ENCODE measurements around the gene IL22.

IL22 gene

DNA sequence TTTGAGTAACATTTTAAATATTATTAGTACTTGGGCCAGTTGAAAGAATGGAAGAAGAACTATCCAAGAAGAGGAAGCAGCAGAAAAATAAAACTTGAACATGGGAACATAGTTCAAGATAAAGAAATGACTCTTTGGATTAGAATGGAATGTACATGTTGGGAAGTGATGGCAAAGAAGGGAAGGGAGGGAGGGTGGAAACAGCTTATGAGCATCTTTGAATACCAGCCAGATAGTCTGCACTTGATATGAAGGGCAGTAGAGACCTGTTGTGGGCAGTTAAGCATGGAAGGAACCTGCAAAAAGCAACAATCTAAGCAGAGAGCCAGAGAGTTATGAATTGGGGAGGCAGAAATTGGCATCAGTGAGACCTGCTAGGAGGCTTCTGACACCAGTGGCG lies 10.0 kb upstream of the IL22 start:
- no peak for DNase-seq

DNA sequence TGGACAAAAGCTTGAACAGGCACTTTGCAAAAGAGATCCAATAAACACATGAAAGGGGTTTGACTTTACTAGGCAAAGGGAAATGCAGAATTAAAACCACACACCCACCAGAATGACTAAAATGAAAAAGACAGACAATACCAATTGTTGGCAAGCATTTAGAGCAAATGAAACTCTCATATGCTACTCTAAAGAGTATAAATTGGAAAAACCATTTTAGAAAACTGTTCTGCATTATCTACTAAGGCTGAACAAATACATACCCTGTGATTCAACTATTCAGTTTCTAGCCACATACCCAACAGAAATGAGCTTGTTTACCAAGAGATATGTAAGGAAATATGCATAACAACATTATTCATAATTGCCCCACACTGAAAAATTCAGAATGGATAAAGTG lies 8.5 kb upstream of the IL22 start:
- DNase-seq, result no peak

DNA sequence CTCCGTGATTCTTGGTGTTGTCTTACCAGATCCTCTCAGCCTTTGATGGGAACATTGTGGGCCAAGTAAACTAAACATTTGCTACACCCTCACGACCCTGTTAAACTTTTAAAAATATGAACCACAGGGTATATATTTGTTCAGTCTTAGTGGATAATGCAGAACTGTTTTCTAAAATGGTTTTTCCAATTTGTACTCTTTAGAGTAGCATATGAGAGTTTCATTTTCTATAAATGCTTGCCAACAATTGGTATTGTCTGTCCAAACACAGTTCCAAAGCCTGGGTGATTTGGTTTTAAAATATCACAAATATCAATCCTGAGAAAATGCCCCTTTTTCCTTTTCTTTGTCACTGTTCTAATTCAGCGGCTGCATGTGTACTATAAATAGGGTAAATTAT lies 6.7 kb upstream of the IL22 start:
- no peak for DNase-seq

DNA sequence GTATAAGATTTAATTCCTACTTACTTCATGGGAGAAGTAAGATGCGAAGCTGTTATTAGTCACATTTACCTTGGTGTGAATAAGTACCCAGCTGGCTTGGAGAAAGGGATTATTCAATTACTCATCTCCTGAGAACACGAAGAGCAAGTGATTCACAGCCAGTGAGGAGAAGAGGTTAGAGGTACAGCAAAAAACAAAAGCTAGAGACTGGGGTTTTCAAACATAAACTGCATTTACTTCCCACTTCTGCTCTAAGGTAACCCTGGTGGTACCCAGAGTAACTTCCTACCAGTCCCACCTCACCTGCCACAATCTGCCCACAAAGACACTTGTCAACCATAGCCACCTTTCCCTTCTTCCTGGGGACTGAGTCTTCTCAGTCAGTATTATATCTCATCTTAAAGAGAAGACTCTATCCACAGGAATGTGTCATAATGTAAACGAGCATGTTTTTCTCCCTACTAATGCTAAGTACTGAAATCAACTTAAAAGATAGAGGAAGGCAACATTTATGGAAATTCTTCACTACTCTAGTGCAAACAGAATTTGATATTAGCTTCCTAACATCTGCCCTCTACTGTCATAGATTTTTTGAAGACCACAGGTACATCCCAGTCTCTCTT lies 6.0 kb upstream of the IL22 start:
- no peak for DNase-seq

DNA sequence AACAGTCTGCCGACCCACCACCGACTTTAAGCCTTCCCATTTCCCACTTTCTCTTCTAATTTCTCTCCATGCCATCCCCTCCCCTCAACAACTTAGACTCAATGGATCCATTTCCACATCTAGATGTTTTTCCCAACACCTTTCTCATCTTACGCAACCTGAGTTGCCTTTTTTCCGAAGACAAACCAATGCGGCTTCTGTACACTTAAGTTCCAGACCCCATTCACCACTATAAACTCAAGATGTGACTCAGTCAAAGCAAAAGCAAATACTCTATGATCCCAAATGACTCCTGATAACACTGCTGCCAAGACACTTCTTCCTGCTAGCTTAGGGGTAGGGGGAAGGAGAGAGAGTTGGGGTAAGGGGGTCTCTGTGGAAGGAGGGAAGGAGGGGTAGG lies 1.3 kb downstream of the IL22 start:
- no peak for DNase-seq

DNA sequence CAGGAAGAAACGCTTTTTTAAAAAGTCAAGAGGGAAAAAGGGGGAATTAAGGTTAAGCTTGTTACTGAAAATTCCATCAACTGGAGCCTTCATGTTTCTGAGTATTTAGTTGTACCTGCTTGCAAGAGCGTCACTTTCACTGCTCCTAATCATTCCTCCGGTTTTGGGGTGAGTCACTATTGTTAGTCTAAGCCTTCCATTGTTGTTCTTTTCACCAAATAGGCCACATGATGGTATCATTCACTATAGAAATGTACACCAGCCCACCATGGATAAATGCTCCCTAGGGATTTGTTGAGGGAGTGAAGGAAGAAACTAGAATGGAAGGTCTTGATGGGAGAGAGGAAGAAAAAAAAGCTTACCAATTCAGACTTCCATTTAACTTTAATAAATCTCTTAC lies 3.0 kb downstream of the IL22 start:
- DNase-seq, result no peak

DNA sequence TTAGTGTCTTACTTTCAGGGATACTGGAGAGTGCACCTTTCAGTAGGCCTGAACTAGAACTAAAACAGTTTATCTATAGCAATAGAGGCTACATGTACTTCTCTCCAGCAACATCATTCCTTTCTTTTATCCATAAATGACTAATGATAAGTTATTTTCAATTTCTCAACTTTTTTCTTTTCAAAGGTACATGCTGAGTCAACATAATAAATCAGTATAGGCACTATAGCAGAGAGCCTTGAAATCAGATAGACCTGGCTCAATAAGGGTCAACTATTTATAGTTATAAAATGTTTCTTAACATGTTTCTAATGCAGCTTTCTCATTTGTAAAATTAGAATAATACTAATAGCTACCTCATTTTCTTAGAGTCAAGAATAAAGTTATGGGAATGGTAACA lies 5.6 kb downstream of the IL22 start:
- DNase-seq, result no peak

DNA sequence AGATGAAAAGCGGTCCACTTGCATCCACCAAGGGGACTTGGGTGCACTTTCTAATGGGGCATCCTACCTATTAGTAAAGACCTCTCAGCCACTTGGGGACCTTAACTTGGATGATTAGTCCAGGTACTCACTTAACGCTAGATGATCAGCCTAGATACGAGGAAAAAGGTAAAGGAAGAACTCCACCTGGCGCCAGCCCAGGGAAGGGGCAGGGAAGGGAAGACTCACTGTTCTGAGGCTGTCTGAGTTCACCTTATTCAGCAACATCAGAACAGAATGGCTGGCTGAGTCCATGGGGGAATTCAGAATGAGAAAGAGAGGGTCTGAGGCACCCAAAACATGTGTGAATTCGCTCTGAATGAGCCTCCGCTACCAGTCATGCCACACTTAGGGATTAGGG lies 7.1 kb downstream of the IL22 start:
- no peak for DNase-seq

DNA sequence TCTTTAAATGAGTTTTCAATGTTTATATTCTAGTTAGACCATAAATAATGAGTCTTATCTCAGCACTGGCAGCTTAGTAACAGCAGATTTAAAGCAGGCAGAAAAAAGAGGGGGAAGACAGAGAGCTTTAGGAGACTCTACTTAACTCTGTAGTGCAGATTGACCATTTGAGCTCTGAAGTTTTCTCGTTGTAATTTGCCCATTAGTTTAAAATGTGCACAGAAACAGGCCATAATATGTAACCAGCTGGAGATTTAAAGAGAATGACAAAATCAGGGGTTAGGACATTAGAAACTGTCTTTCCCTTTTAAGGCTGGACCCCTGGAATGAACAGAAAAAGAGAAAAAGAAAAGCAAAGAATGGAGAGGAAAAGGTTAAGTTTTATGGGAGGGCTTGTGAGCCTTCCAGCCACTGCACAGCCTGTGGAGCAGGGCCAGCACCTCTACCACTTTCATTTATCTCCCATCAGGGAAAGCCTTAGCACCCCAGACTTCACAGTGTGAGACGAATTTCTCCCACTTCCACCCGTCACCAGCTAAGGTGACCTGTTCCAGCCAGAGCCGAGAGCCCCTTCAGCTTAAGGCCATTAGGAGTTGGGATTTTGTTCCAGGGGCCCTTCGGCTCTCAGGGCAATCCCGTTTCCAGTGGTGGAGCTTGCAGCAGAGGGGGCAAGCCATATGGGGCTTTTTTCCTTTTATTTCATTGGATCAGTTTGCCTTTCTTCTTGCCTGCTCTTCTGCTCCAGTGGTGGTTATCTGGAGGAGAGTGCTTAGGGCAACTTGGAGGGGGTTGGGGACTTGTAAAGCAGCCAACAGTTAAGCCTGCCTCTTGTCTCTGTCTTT lies 8.0 kb downstream of the IL22 start:
- no peak for DNase-seq

DNA sequence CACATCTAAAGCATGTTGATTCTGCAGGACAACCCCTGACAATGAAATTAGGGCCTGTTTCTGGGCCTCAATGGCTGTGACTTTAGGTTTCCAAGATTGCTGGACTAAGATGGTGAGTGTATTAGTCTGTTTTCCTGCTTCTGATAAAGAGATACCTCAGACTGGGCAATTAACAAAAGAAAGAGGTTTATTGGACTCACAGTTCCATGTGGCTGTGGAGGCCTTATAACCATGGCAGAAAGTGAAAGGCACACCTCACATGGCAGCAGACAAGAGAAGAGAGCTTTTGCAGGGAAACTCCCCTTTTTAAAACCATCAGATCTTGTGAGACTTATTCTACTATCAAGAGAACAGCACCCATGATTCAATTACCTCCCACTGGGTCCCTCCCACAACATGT lies 10.6 kb downstream of the IL22 start:
- no peak for DNase-seq

DNA sequence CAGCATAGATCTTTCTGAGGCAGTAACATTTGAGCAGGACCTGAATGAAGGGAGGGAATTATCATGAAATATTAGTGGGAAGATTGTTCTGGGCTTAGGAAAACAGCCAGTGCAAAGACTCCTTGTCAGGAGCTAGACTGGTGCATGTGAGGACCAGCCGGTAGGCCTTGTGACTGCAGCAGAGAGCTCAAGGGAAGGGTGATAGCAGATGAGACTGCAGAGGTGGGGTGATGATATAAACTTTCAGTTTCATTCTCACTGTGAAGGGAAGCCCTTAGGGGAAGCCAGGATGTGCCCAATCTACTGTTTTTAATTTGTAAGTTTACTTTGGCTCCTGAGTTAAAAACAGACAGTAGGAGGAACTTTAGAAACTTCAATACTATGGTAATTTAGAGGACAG lies 12.4 kb downstream of the IL22 start:
- no peak for DNase-seq

DNA sequence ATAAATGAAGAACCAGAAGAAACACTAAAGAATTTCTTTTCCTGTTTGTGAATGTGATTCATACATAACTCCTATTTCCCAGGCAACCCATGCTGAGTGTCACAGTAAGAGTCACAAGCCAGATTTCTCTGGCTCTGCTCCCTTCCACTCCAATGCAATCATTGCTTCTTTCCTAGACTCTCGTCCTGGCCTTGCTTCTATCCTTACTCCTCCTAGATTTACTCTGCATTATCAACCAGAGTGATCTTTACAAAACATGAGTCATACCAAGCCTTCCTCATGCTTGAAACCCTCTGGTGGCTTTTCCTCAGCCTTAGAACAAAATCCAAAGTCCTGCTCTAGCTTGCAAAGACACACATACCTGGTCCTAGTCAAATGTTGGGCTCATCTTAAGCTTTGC lies 13.3 kb downstream of the IL22 start:
- peak; percentile 49 for DNase-seq

DNA sequence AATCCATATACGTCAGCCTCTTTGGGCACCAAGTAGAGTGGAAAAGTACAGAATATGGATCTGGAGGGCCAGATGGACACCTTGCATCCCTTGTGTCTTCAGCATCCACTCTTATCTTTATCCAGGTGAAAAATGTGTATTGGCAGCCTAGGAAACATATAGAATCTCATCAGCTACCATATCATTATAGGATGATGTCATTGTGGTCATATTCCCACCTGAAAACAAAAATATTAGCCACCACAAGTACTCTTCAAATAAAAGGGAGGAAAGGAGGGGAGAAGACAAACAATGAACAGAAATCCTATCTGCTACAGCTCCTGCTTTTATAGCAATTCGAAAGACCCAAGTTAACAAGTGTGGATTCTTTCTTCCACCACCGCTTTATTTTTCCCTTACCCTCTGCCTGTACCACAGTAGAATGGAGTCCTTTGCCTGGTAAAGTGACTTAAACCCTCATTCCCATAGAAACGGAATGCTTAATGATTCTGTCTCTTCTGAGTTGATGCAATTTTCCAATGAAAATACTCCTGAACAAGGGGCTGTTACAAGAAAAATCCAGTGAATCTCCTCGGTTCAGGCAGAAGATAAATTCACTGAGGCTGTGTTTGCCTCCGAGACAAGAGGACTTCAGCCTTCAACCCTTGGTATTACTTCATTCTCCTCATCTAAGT lies 14.0 kb downstream of the IL22 start:
- DNase-seq, result no peak

DNA sequence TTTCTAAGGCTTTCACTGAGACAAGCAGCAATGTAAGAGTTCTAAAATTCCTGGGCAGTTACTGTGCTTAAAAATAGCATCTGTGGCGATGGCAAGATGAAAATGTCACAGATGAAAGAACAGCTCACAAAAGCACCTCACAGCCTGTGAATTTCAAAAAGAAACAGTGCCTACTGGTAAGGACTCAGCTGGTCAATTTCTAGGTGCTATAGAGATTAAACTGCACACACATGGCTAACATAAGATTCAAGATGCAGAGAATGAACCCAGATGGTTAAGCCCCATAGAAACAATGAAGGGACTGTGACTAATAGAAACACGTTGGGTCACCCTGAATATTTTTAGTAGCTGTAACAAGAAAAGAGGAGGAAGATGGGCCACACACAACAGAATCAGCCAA lies 15.8 kb downstream of the IL22 start:
- DNase-seq, result no peak

DNA sequence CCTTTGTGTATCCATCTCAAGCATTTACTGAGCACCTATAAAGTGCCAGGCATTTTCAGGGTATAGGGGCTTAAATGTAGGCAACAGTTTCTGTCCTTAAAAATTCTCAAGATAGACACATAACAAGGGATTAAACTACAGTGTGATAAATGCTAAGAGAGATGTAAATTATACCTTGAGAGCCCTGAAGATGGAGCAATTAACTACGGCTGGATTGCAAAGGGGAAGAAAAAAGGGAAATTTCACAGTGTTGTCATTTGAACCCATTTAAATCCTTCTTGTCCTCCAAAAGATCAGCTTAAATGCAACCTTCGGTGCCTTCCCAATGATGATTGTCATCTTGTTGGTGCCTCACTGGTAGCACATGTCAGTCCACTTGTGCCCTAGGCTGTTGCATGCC lies 16.3 kb downstream of the IL22 start:
- no peak for DNase-seq

DNA sequence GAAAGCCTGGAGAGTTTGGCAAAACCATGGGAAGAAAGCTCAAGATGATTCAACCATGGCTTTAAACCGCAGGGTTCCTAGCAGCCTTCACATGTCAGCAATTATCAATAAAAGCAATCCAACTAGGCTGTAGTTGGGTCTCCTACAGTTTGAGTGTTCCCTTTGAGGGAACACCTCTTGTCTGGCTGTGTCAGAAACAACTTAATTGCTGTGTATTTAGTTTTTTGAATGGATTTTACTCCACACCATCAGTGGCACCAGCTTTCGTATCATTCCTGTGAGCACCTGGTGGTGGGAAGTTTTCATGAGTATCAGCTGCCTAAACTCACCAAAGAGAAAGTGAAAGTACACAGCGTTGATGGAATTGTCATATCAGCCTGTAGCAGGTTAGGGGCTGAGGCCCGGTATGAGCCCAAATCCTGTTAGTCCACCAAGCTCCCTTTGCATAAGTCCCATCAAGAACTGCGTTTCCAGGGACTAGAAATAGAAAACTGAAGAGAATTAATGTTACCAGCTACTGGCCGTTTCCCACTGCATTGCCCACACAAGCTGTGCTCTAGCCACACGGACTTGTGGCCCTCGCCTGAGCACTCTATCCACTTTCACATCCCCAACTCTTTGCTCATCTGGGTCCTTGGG lies 16.9 kb downstream of the IL22 start:
- DNase-seq, result no peak

DNA sequence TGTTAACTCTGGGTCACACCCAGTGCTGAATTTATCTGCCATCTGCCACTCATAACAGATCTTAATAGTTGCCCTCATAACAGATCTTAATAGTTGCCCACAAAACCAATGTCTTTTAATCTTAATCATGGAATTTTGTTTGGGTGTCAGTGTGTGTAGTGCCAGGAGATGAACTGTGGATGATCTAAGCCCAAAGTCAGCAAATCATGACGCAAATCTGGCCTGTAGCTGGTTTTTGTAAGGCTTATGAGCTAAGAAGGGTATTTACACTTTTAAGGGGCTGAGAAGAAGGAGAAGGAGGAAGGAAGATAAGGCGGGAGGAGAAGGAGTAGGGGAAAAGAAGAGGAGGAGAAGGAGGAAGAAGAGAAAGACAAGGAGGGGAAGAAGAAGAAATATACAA lies 17.8 kb downstream of the IL22 start:
- no peak for DNase-seq

DNA sequence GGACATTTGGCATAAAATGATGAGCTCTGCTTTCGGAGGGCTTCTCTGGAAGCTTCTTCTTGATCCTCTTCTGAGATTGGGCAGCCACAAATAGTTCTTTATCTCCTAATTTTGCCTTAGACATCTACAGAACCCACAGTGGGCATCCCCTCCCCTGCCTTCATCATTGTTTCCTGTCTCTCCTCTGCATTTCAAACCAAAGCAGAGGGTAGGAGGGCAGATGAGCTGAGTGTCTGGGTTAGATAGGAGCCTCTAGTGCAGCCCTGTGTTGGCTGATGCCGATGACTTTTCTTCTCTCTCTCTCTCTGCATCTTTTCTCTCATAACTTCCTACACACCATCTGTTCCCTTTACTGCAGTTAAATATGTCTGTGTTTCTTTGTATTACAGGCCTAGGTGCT lies 19.3 kb downstream of the IL22 start:
- DNase-seq, result no peak

DNA sequence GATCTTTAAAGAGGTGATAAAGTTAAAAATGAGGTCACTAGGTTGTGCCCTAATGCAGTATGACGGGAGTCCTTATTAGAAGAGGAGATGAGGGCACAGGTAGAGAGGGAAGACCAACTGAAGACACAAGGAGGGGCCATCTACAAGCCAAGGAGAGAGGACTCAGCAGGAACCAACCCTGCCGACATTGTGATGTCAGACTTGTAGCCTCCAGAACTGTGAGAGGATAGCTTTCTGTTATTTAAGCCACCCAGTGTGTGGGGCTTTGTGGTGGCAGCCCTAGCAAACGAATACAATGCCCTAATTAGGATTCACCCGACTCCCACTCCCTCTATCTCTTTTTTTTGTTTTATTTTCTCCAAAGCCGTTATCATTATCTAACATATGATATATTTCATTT lies 19.9 kb downstream of the IL22 start:
- no peak for DNase-seq

DNA sequence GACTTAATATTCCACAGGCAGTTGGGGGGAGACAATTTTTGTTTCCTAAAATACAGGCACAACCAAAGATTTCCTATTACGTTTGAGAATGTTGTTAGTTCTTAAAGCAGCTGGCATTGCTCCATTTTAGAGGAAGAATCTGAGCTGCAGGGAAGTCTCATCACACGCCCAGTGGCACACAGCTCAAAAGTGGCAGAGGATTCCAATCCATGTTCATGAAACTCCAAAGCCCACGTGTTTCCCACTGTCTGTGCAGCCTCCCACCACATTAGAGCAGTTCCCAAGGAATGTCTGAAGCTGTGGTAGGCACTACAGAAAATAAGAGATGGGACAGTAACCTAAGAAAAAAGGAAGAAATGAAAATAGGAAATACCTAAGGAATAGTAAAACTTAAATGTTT lies 21.7 kb downstream of the IL22 start:
- no peak for DNase-seq

DNA sequence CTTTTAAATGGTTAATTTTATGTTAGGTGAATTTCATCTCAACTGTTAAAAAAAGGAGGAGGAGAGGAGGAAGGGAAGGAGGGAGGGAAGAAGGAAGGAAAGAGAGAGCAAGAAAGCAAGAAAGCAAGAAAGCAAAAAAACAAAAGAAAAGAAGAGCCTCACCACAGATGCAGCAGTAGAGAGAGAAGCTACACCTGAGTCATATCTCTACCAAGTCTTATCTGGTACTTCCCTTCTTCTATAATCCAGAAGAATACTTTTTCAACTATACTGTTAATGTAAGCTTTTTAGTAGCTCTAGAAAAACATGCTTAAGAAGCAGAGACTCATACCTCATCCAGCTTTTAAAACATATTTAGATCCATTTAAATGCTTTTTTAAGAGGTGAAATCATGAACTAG lies 22.2 kb downstream of the IL22 start:
- no peak for DNase-seq

DNA sequence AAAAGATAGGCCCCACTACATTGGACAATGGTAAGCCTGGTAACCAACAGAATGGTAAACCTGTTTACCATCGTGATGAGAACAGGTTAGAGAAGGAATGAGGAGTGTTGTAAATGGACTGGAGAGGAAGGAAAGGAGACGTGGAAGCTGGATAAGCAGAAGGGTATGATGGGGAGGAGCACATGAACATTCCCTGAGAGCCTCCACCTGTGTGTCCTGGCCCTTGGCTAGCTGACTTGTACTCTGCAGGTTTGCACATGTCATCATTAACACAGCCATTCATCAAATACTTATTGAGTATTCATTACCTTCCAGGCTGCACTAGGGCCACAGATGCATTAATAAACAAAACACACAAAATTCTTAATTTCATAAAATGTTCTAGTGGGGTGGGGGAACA lies 23.4 kb downstream of the IL22 start:
- no peak for DNase-seq

DNA sequence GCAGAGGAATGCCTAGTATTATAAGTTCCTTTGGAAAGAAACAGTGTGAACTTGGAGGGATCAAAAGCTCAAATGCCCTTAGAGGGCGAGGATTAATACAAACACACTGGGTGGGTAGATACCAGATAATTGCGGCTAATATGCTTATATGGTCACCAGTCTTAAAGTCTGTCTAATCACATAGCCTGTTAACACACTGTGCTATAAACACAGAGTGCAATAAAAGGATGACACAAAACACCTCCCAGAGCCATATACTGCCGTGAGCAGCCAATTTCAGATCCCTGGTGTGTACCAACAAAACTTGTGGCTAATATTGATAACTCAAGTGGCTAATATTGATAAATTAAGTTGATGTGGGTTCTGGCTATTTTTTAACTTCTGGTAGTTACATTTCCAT lies 26.0 kb downstream of the IL22 start:
- DNase-seq, result no peak

Measured in T1000 (cell line).